Smooth muscle cell (in vitro differentiated cells): Measurements from ENCODE around the gene ADH4. TPM values are rescaled to one million over a fixed set of nuclear protein-coding genes. Genes with fewer than 3 reads are reported as not detected.

ENCODE experiments used
- DNase-seq: peaks from one replicate; lab custom pipeline; 2025; ENCODE audit not compliant: unreplicated experiment; lab: John Stamatoyannopoulos, UW
- H2AFZ ChIP-seq: fragments of 200-600 bp; sonication (generic); 2 replicates; pipeline ENCODE4 v1.6.0; 2016; ENCODE audit warnings: antibody characterized with exemption, low read depth, mild to moderate bottlenecking
- H3F3A ChIP-seq: fragments of 200-600 bp; sonication (generic); 2 replicates; pipeline ENCODE4 v1.6.0; 2017; ENCODE audit warnings: antibody characterized with exemption, low read depth
- H3K27ac ChIP-seq: fragments of 200-600 bp; sonication (generic); 2 replicates; pipeline ENCODE4 v1.5.1; 2016; ENCODE audit warnings: low read depth, mild to moderate bottlenecking
- H3K27me3 ChIP-seq: fragments of 200-600 bp; sonication (generic); 2 replicates; pipeline ENCODE4 v1.6.1; 2016; ENCODE audit warnings: low read depth, mild to moderate bottlenecking
- H3K36me3 ChIP-seq: fragments of 200-600 bp; sonication (generic); 2 replicates; pipeline ENCODE4 v1.5.1; 2016; ENCODE audit warnings: low read depth
- H3K4me1 ChIP-seq: fragments of 200-600 bp; sonication (generic); 2 replicates; pipeline ENCODE4 v1.5.1; 2016; ENCODE audit warnings: low read depth
- H3K4me2 ChIP-seq: fragments of 200-600 bp; sonication (generic); 2 replicates; pipeline ENCODE4 v1.6.0; 2016; ENCODE audit warnings: mild to moderate bottlenecking
- H3K4me3 ChIP-seq: fragments of 200-600 bp; sonication (generic); 2 replicates; pipeline ENCODE4 v1.5.1; 2016; ENCODE audit warnings: mild to moderate bottlenecking
- H3K79me2 ChIP-seq: fragments of 200-600 bp; sonication (generic); 2 replicates; pipeline ENCODE4 v1.6.0; 2016; ENCODE audit warnings: low read depth, mild to moderate bottlenecking
- H3K9ac ChIP-seq: fragments of 200-600 bp; sonication (generic); 2 replicates; pipeline ENCODE4 v1.6.0; 2016; ENCODE audit warnings: low read depth
- H3K9me3 ChIP-seq: fragments of 200-600 bp; sonication (generic); replicated peaks from 2 replicates; pipeline ENCODE4 v1.5.1; 2016; ENCODE audit warnings: low read depth
- H4K20me1 ChIP-seq: fragments of 200-600 bp; sonication (generic); 2 replicates; pipeline ENCODE4 v1.6.0; 2016; ENCODE audit warnings: low read depth
- WGBS: methylation state at CpG from one replicate; pipeline ENCODE4 v1.1.7; 2016; ENCODE audit warnings: low lambda C conversion rate; 5-methylcytosine and 5-hydroxymethylcytosine counted together
- polyA plus RNA-seq: library from polyadenylated mRNA; unstranded; fragments of >200 nt; fragmentation: Nextera tagmentation; extraction: Ambion mirVana; gene quantifications from 2 replicates; pipeline ENCODE4 v1.2.1, GENCODE V29; 2016
- total RNA-seq: library from RNA; depleted of rRNA; stranded (reverse); fragments of >200 nt; gene quantifications from 2 replicates; pipeline ENCODE4 v1.2.3, GENCODE V29; 2014
- TF ChIP-seq, protein P1 (sequence below): fragments of 200-600 bp; sonication (generic); IDR thresholded peaks from 2 replicates; pipeline ENCODE4 v1.5.1; 2017; ENCODE audit warnings: borderline replicate concordance, mild to moderate bottlenecking, antibody characterized with exemption; ENCODE audit not compliant: insufficient read depth, poor library complexity, severe bottlenecking

ADH4 gene
- total and polyA plus RNA-seq, 2 experiments from 2014 or later = not detected

DNA sequence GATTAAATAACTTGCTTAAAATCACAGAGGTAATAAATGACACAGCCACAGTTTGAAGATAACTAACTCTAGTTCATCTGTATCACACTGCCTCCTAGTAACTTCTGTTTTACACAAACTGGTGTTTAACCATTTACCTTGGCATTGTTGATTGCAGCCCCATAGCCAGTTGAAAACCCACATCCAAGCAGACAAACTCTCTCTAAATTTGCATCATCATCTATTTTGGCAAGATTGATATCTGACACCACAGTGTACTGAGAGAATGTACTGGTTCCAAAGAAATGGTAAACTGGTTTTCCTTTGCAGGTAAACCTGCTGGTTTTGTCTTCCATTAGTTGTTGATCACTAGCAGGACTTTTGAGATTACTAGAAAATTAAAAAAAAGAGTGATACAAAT is 7.8 kb downstream of the ADH4 start:
- no peak overlapping the region for H3K9ac ChIP-seq
- H2AFZ ChIP-seq = no peak overlapping the region
- no peaks in the 10 kb centered on the region for H3K79me2 ChIP-seq
- no peaks in the 10 kb centered on the region for H3K4me1 ChIP-seq
- no peak for DNase-seq
- H3K9me3 ChIP-seq = no peaks in the 10 kb centered on the region
- no peaks in the 10 kb centered on the region for H3K27me3 ChIP-seq
- no peaks in the 10 kb centered on the region for H3F3A ChIP-seq
- H4K20me1 ChIP-seq = no peaks in the 10 kb centered on the region
- H3K36me3 ChIP-seq = no peaks in the 10 kb centered on the region
- TF ChIP-seq, protein P1, sequence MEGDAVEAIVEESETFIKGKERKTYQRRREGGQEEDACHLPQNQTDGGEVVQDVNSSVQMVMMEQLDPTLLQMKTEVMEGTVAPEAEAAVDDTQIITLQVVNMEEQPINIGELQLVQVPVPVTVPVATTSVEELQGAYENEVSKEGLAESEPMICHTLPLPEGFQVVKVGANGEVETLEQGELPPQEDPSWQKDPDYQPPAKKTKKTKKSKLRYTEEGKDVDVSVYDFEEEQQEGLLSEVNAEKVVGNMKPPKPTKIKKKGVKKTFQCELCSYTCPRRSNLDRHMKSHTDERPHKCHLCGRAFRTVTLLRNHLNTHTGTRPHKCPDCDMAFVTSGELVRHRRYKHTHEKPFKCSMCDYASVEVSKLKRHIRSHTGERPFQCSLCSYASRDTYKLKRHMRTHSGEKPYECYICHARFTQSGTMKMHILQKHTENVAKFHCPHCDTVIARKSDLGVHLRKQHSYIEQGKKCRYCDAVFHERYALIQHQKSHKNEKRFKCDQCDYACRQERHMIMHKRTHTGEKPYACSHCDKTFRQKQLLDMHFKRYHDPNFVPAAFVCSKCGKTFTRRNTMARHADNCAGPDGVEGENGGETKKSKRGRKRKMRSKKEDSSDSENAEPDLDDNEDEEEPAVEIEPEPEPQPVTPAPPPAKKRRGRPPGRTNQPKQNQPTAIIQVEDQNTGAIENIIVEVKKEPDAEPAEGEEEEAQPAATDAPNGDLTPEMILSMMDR = no peak
- H3K4me3 ChIP-seq = no peak overlapping the region
- no peak overlapping the region for H3K27ac ChIP-seq
- H3K4me2 ChIP-seq = no peak overlapping the region

DNA sequence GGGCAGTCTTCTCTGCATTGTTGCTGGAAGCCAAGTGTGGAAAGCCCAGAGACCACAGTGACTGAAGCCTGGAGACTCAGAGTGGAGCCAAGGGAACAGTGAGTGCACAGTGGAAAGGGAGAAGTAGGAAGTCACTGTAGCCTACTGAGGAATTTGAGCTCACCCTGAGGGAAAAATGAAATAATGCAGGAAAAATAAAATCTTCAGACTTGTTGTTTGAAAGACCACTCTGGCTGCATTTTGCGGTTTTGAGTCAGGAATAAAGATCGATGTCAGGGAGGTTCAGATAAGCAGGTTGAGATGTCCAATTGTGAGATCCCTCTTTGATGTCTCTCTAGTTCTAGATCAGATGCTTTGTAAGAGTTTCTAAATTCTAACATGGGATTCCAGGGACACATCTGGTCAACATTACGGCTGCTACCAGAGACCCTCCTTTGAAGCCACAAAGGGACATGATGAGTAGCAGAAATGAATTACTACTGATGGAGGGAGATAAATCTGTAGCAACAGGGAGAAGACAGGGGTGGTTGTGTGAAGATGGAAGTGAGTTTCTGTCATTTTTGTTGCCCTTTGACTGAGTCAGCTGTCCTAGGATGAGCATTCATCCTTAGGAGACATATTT is 8.4 kb downstream of the ADH4 start:
- no peaks in the 10 kb centered on the region for H3K27me3 ChIP-seq
- no peak for DNase-seq
- H3K4me3 ChIP-seq = no peak overlapping the region
- TF ChIP-seq, protein P1 = no peak
- H3K9ac ChIP-seq = no peak overlapping the region
- H3K36me3 ChIP-seq = no peaks in the 10 kb centered on the region
- no peaks in the 10 kb centered on the region for H4K20me1 ChIP-seq
- H2AFZ ChIP-seq = no peak overlapping the region
- H3K4me1 ChIP-seq = no peaks in the 10 kb centered on the region
- no peak overlapping the region for H3K27ac ChIP-seq
- H3F3A ChIP-seq = no peaks in the 10 kb centered on the region
- 58% methylated on average over 3 of the region's 3 CpGs for WGBS
- H3K79me2 ChIP-seq = no peaks in the 10 kb centered on the region
- H3K9me3 ChIP-seq = no peaks in the 10 kb centered on the region
- no peak overlapping the region for H3K4me2 ChIP-seq

DNA sequence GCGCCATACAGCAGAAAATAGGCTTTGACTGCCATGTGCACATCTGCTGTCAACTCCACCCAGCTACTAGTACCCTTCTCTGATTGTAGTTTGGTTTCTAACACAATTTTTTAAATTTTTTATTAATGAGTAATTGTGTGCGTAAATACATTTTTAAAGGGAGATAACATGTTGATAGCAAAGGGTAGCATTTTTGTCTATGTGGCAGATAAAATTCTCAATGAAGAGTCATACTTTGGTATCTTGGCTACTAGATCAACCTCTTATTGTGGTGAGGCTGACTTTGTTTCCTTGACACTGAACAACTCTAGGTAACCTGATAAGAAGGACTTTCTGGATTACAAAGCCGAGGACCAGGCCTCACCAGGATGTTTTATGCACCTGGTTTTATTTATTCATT is 9.5 kb downstream of the ADH4 start:
- Histone ChIP-seq H3K4me3 (no peak overlapping the region), H3K79me2 (no peaks in the 10 kb centered on the region), H3K36me3 (no peaks in the 10 kb centered on the region), H3K9ac (no peak overlapping the region), H3K27me3 (no peaks in the 10 kb centered on the region), H2AFZ (no peak overlapping the region), H3F3A (no peaks in the 10 kb centered on the region), H3K4me1 (no peaks in the 10 kb centered on the region), H3K4me2 (no peak overlapping the region), H3K9me3 (peaks cover 3% of the 10 kb centered on the region), H4K20me1 (no peaks in the 10 kb centered on the region), H3K27ac (no peak overlapping the region)
- TF ChIP-seq, protein P1 = no peak
- no peak for DNase-seq
- 95% methylated on average over 3 of the region's 3 CpGs for WGBS

DNA sequence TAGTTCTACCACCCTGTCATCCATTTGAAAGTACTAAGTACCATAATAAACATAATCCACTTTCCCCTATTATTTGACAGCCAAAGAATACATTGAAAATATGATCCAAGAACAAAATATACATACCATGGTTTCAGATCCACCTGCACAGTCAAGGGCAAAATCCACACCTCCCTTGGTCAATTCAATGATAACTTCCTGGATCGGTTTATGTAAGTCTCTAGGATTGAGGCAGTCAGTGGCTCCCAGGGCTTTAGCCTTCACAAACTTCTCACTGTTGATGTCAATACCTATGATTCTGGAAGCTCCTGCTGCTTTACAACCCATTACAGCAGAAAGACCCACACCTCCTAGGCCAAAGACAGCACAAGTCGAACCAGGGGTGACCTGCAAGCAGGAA is 12.7 kb downstream of the ADH4 start:
- no peak for DNase-seq
- Histone ChIP-seq H3K4me1 (no peaks in the 10 kb centered on the region), H3K4me2 (no peak overlapping the region), H3K36me3 (no peaks in the 10 kb centered on the region), H4K20me1 (no peaks in the 10 kb centered on the region), H3K9ac (no peak overlapping the region), H3K27ac (no peak overlapping the region), H3F3A (no peaks in the 10 kb centered on the region), H2AFZ (no peak overlapping the region), H3K9me3 (peaks cover 5% of the 10 kb centered on the region), H3K79me2 (no peaks in the 10 kb centered on the region), H3K27me3 (no peaks in the 10 kb centered on the region), H3K4me3 (no peak overlapping the region)
- WGBS = 44% methylated on average over 2 of the region's 2 CpGs
- TF ChIP-seq, protein P1 = no peak
